HepG2 (cell line): Measurements from ENCODE around the gene SLC16A11. TPM values are rescaled to one million over a fixed set of nuclear protein-coding genes. Genes with fewer than 3 reads are reported as not detected.

Experiments
- ATAC-seq: fragments of 200-7000 bp; cut with Tn5 transposase; 3 replicates; pipeline ENCODE4 v1.9.1; 2020; ENCODE audit warnings: mild to moderate bottlenecking, moderate library complexity
- BruUV-seq: library from RNA; stranded (reverse); fragments of 400-500 nt; replicated peaks from 2 replicates; lab custom pipeline; 2021; lab: Mats Ljungman, UMichigan
- CTCF ChIA-PET: fragments of 300-600 bp; formaldehyde crosslinking; extraction: SDS; loops from one replicate; lab custom pipeline; 2021; ENCODE audit warnings: low total read pairs, inconsistent platforms, low intra/inter-chr PET ratio; lab: Yijun Ruan, JAX
- POLR2A ChIA-PET: fragments of 350-600 bp; sonication (Branson Sonifier 250); formaldehyde crosslinking; loops from one replicate; lab custom pipeline; 2020; ENCODE audit warnings: antibody characterized with exemption, inconsistent platforms; lab: Yijun Ruan, JAX
- DNase-seq: peaks from one replicate; pipeline ENCODE4 v3.0.0-alpha.2; 2015; ENCODE audit warnings: low spot score
- FAIRE-seq: peaks from 3 replicates; lab custom pipeline; 2011; peaks lifted over from hg19 to GRCh38; lab: Jason Lieb, UNC
- H2AFZ ChIP-seq: one replicate; pipeline ENCODE4 v1.6.1; 2011; ENCODE audit warnings: low read length, inconsistent platforms
- H3K27ac ChIP-seq: fragments of 300-600 bp; 3 replicates; pipeline ENCODE4 v1.8.0; 2011; ENCODE audit warnings: mixed run types, mild to moderate bottlenecking, mixed read lengths, low read length, inconsistent platforms; ENCODE audit not compliant: insufficient read depth; ENCODE audit errors: extremely low read length
- H3K27me3 ChIP-seq, 2 experiments: fragments of 200-600 bp in 1 of 2; 2 replicates in 1 of 2; 3 replicates in 1 of 2; pipeline versions ENCODE4 v1.6.0 to v1.8.0; 2011; ENCODE audit warnings: low read length in 2 of 2, mild to moderate bottlenecking in 2 of 2, moderate library complexity in 2 of 2, inconsistent platforms in 1 of 2; ENCODE audit not compliant: insufficient read depth in 2 of 2, control insufficient read depth in 1 of 2
- H3K36me3 ChIP-seq, 2 experiments: fragments of 200-600 bp in 1 of 2; replicated peaks in 1 of 2; 2 replicates in 1 of 2; 3 replicates in 1 of 2; pipeline versions ENCODE4 v1.5.1 to v1.8.0; 2011; ENCODE audit warnings: low read length in 2 of 2, inconsistent platforms in 1 of 2; ENCODE audit not compliant: insufficient read depth in 2 of 2, control insufficient read depth in 1 of 2
- H3K4me1 ChIP-seq: 2 replicates; pipeline ENCODE4 v1.5.1; 2012; ENCODE audit warnings: low read length, inconsistent platforms; ENCODE audit not compliant: insufficient read depth
- H3K4me2 ChIP-seq: 2 replicates; pipeline ENCODE4 v1.6.0; 2011; ENCODE audit warnings: low read depth, low read length, inconsistent platforms
- H3K4me3 ChIP-seq, 3 experiments: fragments of 200-600 bp in 1 of 3; sonication (generic), shearing (Covaris generic) in 1 of 3; replicated peaks in 1 of 3; 2 replicates each; pipeline ENCODE4 v1.5.1; 2011 to 2016; ENCODE audit warnings: low read length in 3 of 3, inconsistent platforms in 2 of 3, low read depth in 2 of 3, mild to moderate bottlenecking in 2 of 3, control low read depth in 1 of 3, mixed read lengths in 1 of 3; ENCODE audit not compliant: insufficient read depth in 1 of 3
- H3K79me2 ChIP-seq: one replicate; pipeline ENCODE4 v1.6.1; 2011; ENCODE audit warnings: low read length, inconsistent platforms; ENCODE audit not compliant: insufficient read depth
- H3K9ac ChIP-seq: 2 replicates; pipeline ENCODE4 v1.6.0; 2011; ENCODE audit warnings: mild to moderate bottlenecking, low read depth, low read length, inconsistent platforms; ENCODE audit not compliant: insufficient read depth
- H3K9me3 ChIP-seq: 2 replicates; pipeline ENCODE4 v1.5.1; 2012; ENCODE audit warnings: mild to moderate bottlenecking, low read length
- H4K20me1 ChIP-seq: 2 replicates; pipeline ENCODE4 v1.6.0; 2011; ENCODE audit warnings: inconsistent platforms, mild to moderate bottlenecking, low read length, moderate library complexity; ENCODE audit not compliant: insufficient read depth
- GABPA ChIP-seq, 2 experiments: IDR thresholded peaks; 2 replicates each; pipeline ENCODE4 v1.6.1; 2011 to 2016; ENCODE audit warnings: low read depth in 2 of 2, low read length in 1 of 2, missing biosample characterization in 1 of 2, missing genetic modification characterization in 1 of 2
- NR2F1 ChIP-seq, 2 experiments: fragments of 450-650 bp in 1 of 2; formaldehyde crosslinking in 1 of 2; IDR thresholded peaks; 2 replicates each; pipeline versions ENCODE4 v1.5.0 to v1.6.1; 2016 to 2020; ENCODE audit warnings: mild to moderate bottlenecking in 1 of 2, missing compliant biosample characterization in 1 of 2, missing genetic modification reagents in 1 of 2, moderate library complexity in 1 of 2
- SKI ChIP-seq: fragments of 450-650 bp; IDR thresholded peaks from one replicate; pipeline ENCODE4 v1.6.1; 2018; ENCODE audit warnings: mild to moderate bottlenecking; ENCODE audit not compliant: partially characterized antibody
- SMAD1 ChIP-seq: sonication (generic); formaldehyde crosslinking; IDR thresholded peaks from 2 replicates; pipeline ENCODE4 v1.4.0; 2020; ENCODE audit warnings: missing genetic modification reagents, low read depth, mild to moderate bottlenecking, borderline replicate concordance
- ZNF577 ChIP-seq: sonication (generic); formaldehyde crosslinking; IDR thresholded peaks from 2 replicates; pipeline ENCODE4 v1.4.0; 2020; ENCODE audit warnings: mild to moderate bottlenecking, low read depth, missing genetic modification reagents, borderline replicate concordance
- WGBS: methylation state at CpG from one replicate; pipeline ENCODE4 v1.1.6; 2017; ENCODE audit warnings: low lambda C conversion rate; 5-methylcytosine and 5-hydroxymethylcytosine counted together
- in situ Hi-C: cut with HindIII; loops from 2 replicates; pipeline ENCODE4 v1.10.0; 2017; ENCODE audit warnings: low pct_unique_long_range_greater_than_20kb; ENCODE audit not compliant: extremely low pct_ligation_motif_present
- intact Hi-C: fragments of 100-400 bp; cut with micrococcal nuclease; formaldehyde crosslinking; loops from one replicate; pipeline ENCODE4 v1.10.0; 2022; ENCODE audit not compliant: unreplicated experiment
- polyA plus RNA-seq, 8 experiments: library from polyadenylated mRNA; depleted of rRNA in 3 of 8; stranded (reverse) in 7 of 8; unstranded in 1 of 8; fragments of >200 nt; fragmentation: Illumina TruSeq in 4 of 8; extraction: Trizol in 4 of 8; gene quantifications; 2 replicates each; pipeline versions ENCODE4 v1.2.1 to v1.2.3, GENCODE V29; 2011 to 2016; ENCODE audit warnings: low read depth in 4 of 8, missing spikeins in 1 of 8, mixed read lengths in 1 of 8; ENCODE audit not compliant: insufficient read depth in 1 of 8
- total RNA-seq, 5 experiments: library from RNA; depleted of rRNA; stranded (reverse); fragments of >200 nt; fragmentation: Illumina TruSeq; extraction: Trizol; gene quantifications; 2 replicates each; pipeline ENCODE4 v1.2.3, GENCODE V29; 2016; ENCODE audit warnings: low read depth in 1 of 5
- TF ChIP-seq, protein P1 (sequence below): IDR thresholded peaks from 2 replicates; pipeline ENCODE4 v1.6.1; 2012; ENCODE audit warnings: low read length, improper control_type of control experiment

SLC16A11 gene
- total and polyA plus RNA-seq, 2 of the 13 experiments (the other 11 are each of a cell fraction or from before 2014, with no cell fraction given), result not detected

DNA sequence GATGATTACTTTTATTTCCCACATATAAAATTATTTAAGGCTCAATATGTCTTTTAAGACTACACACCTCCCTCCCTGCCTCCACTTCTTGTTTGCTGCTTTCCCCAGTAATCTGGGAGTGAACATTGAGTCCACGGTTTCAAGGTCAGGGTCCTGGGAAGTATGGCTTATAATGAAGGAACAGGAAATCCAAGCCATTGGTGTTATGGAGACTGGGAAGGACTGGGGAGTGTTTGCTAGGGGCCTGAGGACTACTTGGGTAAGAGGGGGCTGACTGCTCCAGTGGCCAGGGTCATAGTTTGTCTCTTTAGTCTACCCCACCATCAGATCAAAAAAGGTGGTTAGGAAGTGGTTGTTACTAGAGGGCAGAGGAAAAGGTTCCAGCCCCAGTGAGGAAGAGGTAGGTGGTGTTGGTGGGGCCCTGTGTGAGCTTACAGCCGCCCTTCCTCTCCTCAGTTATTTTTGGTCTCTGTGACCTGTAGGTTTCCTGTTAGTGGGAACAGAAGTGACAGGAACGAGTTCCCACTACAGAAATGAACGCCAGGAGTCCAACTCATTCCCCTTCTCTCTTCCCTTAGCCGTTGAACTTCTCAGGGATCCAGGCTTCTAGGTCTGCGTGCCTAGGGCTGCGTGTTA lies 8.8 kb downstream of the SLC16A11 start (continued):
- TF ChIP-seq GABPA (IDR thresholded peaks at IDR 0.05; ENCODE audit: low read depth, low read length), result no peak
- no peak for TF ChIP-seq GABPA (CRISPR knock-in tag; IDR thresholded peaks at IDR 0.05; ENCODE audit: low read depth)
- TF ChIP-seq, protein P1, sequence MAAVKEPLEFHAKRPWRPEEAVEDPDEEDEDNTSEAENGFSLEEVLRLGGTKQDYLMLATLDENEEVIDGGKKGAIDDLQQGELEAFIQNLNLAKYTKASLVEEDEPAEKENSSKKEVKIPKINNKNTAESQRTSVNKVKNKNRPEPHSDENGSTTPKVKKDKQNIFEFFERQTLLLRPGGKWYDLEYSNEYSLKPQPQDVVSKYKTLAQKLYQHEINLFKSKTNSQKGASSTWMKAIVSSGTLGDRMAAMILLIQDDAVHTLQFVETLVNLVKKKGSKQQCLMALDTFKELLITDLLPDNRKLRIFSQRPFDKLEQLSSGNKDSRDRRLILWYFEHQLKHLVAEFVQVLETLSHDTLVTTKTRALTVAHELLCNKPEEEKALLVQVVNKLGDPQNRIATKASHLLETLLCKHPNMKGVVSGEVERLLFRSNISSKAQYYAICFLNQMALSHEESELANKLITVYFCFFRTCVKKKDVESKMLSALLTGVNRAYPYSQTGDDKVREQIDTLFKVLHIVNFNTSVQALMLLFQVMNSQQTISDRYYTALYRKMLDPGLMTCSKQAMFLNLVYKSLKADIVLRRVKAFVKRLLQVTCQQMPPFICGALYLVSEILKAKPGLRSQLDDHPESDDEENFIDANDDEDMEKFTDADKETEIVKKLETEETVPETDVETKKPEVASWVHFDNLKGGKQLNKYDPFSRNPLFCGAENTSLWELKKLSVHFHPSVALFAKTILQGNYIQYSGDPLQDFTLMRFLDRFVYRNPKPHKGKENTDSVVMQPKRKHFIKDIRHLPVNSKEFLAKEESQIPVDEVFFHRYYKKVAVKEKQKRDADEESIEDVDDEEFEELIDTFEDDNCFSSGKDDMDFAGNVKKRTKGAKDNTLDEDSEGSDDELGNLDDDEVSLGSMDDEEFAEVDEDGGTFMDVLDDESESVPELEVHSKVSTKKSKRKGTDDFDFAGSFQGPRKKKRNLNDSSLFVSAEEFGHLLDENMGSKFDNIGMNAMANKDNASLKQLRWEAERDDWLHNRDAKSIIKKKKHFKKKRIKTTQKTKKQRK, result no peak
- no peak for TF ChIP-seq SMAD1
- TF ChIP-seq NR2F1 (CRISPR knock-in tag; IDR thresholded peaks at IDR 0.05), result no peak
- no peak for TF ChIP-seq SKI

- intact Hi-C loops (loop anchor here (10.0 kb wide), 1 partner anchor 185 kb away; no protein-coding TSS in a partner anchor), in situ Hi-C loops (no loop called here)
- no peak overlapping the region for H3K9ac ChIP-seq
- no peak for TF ChIP-seq ZNF577
- H3K36me3 ChIP-seq, result no peaks in the 10 kb centered on the region
- H3K4me1 ChIP-seq, result peaks cover 29% of the 10 kb centered on the region
- H2AFZ ChIP-seq, result no peak overlapping the region
- ATAC-seq (no peak), DNase-seq (no peak), FAIRE-seq (no peak)
- no TSS peak for BruUV-seq
- H3K27me3 ChIP-seq, result peaks cover 1 to 24% of the 10 kb centered on the region in 2 experiments; a peak in 3 of 5 replicates
- whole genome bisulfite sequencing, result 78% methylated on average over 8 of the region's 8 CpGs
- H4K20me1 ChIP-seq, result no peaks in the 10 kb centered on the region
- CTCF ChIA-PET, result no interaction called here
- no peaks in the 10 kb centered on the region for H3K9me3 ChIP-seq
- no peak overlapping the region for H3K27ac ChIP-seq
- H3K4me3 ChIP-seq, result no peak overlapping the region
- POLR2A ChIA-PET, result no interaction called here
- no peaks in the 10 kb centered on the region for H3K79me2 ChIP-seq
- H3K4me2 ChIP-seq, result no peak overlapping the region
These were observed 14.2 kb downstream of the SLC16A11 start for GRCh38 chr17:7029659-7030058.
